GM19099 (cell line): ENCODE results near the gene GABRB2.

Experiments
- POLR2A ChIP-seq: IDR thresholded peaks from 3 replicates; pipeline ENCODE4 v1.6.1; 2011; ENCODE audit warnings: low read depth; ENCODE audit not compliant: insufficient read length; ENCODE audit errors: extremely low read depth

Gene GABRB2

GRCh38 chr5:161546470-161547301 is at the start of gene GABRB2:
Gene GABRB2, minus strand, starts transcription at chr5:161546725. Its CDS starts 82 bp downstream, at chr5:161546643.
- no peak for TF ChIP-seq POLR2A

GRCh38 chr5:161585798-161586197 is 39.3 kb upstream of the GABRB2 start:
- TF ChIP-seq POLR2A: no peak

GRCh38 chr5:161580621-161581020 is 34.1 kb upstream of the GABRB2 start:
- no peak for TF ChIP-seq POLR2A

GRCh38 chr5:161572914-161573313 is 26.4 kb upstream of the GABRB2 start:
- no peak for TF ChIP-seq POLR2A

- TF ChIP-seq POLR2A: no peak
These were observed 19.6 kb upstream of the GABRB2 start for GRCh38 chr5:161566081-161566480.

GRCh38 chr5:161562446-161562845 is 15.9 kb upstream of the GABRB2 start:
- no peak for TF ChIP-seq POLR2A

- TF ChIP-seq POLR2A: no peak
These were observed 2.6 kb upstream of the GABRB2 start for GRCh38 chr5:161549106-161549505.

- no peak for TF ChIP-seq POLR2A
These were observed 2.1 kb upstream of the GABRB2 start for GRCh38 chr5:161548487-161549094.

GRCh38 chr5:161547738-161548486 is 1.4 kb upstream of the GABRB2 start:
- no peak for TF ChIP-seq POLR2A

GRCh38 chr5:161547406-161547737 is 847 bp upstream of the GABRB2 start:
- no peak for TF ChIP-seq POLR2A

- no peak for TF ChIP-seq POLR2A
These were observed 443 bp downstream of the GABRB2 start for GRCh38 chr5:161546095-161546469.

GRCh38 chr5:161545344-161546094 is 1.0 kb downstream of the GABRB2 start:
- no peak for TF ChIP-seq POLR2A

- TF ChIP-seq POLR2A: no peak
These were observed 2.2 kb downstream of the GABRB2 start for GRCh38 chr5:161544350-161544765.

GRCh38 chr5:161539016-161539415 is 7.5 kb downstream of the GABRB2 start:
- TF ChIP-seq POLR2A: no peak

GRCh38 chr5:161535762-161536161 is 10.8 kb downstream of the GABRB2 start:
- no peak for TF ChIP-seq POLR2A
